Transverse colon (tissue), 4 donors: ENCODE results near the gene CPSF4. TPM values are rescaled to one million over a fixed set of nuclear protein-coding genes. Genes with fewer than 3 reads are reported as not detected.

ENCODE experiments used
- DNase-seq: peaks from one replicate; pipeline ENCODE4 v3.0.0-alpha.2; 2019
- H3K27ac ChIP-seq, 4 donors: fragments of 200-600 bp; sonication (generic); 2 replicates each; pipeline ENCODE4 v1.5.1; 2016 to 2018; ENCODE audit warnings: inconsistent platforms in 4 of 4
- H3K27me3 ChIP-seq: fragments of 200-600 bp; sonication (generic); 2 replicates; pipeline ENCODE4 v1.5.1; 2017; ENCODE audit warnings: inconsistent platforms
- H3K36me3 ChIP-seq, 4 donors: fragments of 200-600 bp; sonication (generic); 2 replicates each; pipeline ENCODE4 v1.5.1; 2017 to 2019; ENCODE audit warnings: inconsistent platforms in 4 of 4
- H3K4me1 ChIP-seq, 4 donors: fragments of 200-600 bp; sonication (generic); 2 replicates each; pipeline ENCODE4 v1.5.1; 2017 to 2020; ENCODE audit warnings: inconsistent platforms in 4 of 4
- H3K4me3 ChIP-seq, 4 donors: fragments of 200-600 bp; sonication (generic); 1 replicate in 1 of 4; 2 replicates in 3 of 4; pipeline versions ENCODE4 v1.5.1 to v1.6.1; 2017 to 2019; ENCODE audit warnings: inconsistent platforms in 4 of 4
- H3K9me3 ChIP-seq, 2 donors: fragments of 200-600 bp; sonication (generic); 2 replicates each; pipeline ENCODE4 v1.5.1; 2017 to 2019; ENCODE audit warnings: inconsistent platforms in 2 of 2
- CTCF ChIP-seq, 5 experiments: fragments of 200-600 bp in 3 of 5; fragments of 450-650 bp in 2 of 5; sonication (generic) in 3 of 5; IDR thresholded peaks; 1 replicate in 2 of 5; 2 replicates in 3 of 5; pipeline ENCODE4 v1.5.1; 2016 to 2017; ENCODE audit warnings: antibody characterized with exemption in 5 of 5, inconsistent platforms in 3 of 5, mild to moderate bottlenecking in 2 of 5, moderate library complexity in 1 of 5
- EP300 ChIP-seq: sonication (generic); formaldehyde crosslinking; IDR thresholded peaks from one replicate; pipeline ENCODE4 v1.6.1; 2017; ENCODE audit warnings: antibody characterized with exemption, low read depth
- POLR2A ChIP-seq: fragments of 450-650 bp; IDR thresholded peaks from one replicate; pipeline ENCODE4 v1.6.1; 2016; ENCODE audit warnings: antibody characterized with exemption, mild to moderate bottlenecking, moderate library complexity
- POLR2AphosphoS5 ChIP-seq, 3 donors: sonication (generic); formaldehyde crosslinking; IDR thresholded peaks; one replicate each; pipeline ENCODE4 v1.6.1; 2016; ENCODE audit warnings: antibody characterized with exemption in 3 of 3
- WGBS, 2 donors: methylation state at CpG; one replicate each; pipeline ENCODE4 v1.1.5; 2018; ENCODE audit warnings: low coverage in 1 of 2; 5-methylcytosine and 5-hydroxymethylcytosine counted together
- in situ Hi-C, 4 donors: fragments of 200-750 bp; cut with MboI; loops; one replicate each; pipeline versions ENCODE4 v1.15.0 to v1.15.1; 2017; ENCODE audit warnings: low sequenced_read_pairs in 3 of 4, low pct_ligation_motif_present in 1 of 4, low pct_unique_long_range_greater_than_20kb in 1 of 4
- intact Hi-C: fragments of 100-400 bp; cut with DNase I; formaldehyde crosslinking; loops from one replicate; pipeline ENCODE4 v1.15.1; 2023; ENCODE audit warnings: low total_unique reads
- total RNA-seq, 4 donors: library from RNA; depleted of rRNA; stranded (reverse); fragments of >200 nt; gene quantifications; one replicate each; pipeline ENCODE4 v1.1.0, GENCODE V29; 2016

Gene CPSF4
- 10 to 100 TPM; 20.7 to 65.5 (median 24.8) TPM for total RNA-seq

- 0% methylated on average over 2 to 71 of the region's 89 CpGs for WGBS, 2 donors
Observed at GRCh38 chr7:99438573-99439480, at the start of gene CPSF4, which contains the start of gene PTCD1. Gene CPSF4, plus strand, starts transcription at chr7:99438943. Its CDS starts 140 bp downstream, at chr7:99439083. Gene PTCD1, minus strand, starts transcription at chr7:99438798. Its CDS starts 3,556 bp downstream, at chr7:99435242.

GRCh38 chr7:99389772-99390171 is 49.0 kb upstream of the CPSF4 start:
- Histone ChIP-seq H3K27me3 (no peaks in the 10 kb centered on the region), H3K27ac (no peak overlapping the region), H3K4me1 (peaks cover 17 to 19% (median 17%) of the 10 kb centered on the region in 4 donors), H3K9me3 (no peaks in the 10 kb centered on the region), H3K4me3 (no peak overlapping the region), H3K36me3 (peaks cover 0 to 19% (median 9%) of the 10 kb centered on the region in 4 donors)
- no peak for DNase-seq
- in situ Hi-C loops (no loop called here), intact Hi-C loops (no loop called here)
- 90 to 100% methylated on average over 2 to 13 of the region's 13 CpGs for WGBS, 2 donors
- TF ChIP-seq POLR2AphosphoS5 (IDR thresholded peaks at IDR 0.05), result no peak
- TF ChIP-seq POLR2A, result no peak
- TF ChIP-seq CTCF (IDR thresholded peaks at IDR 0.05), result no peak
- TF ChIP-seq EP300, result no peak

More at GRCh38 chr7:99438573-99439480, at the start of gene CPSF4, which contains the start of gene PTCD1:
- H3K36me3 ChIP-seq, result peaks cover 0 to 12% (median 3%) of the 10 kb centered on the region in 4 donors
- peak; percentile 60 to 69 (median 66) for TF ChIP-seq POLR2AphosphoS5 (IDR thresholded peaks at IDR 0.05)
- TF ChIP-seq POLR2A, result peak; percentile 49
- TF ChIP-seq EP300, result no peak
- no peak for TF ChIP-seq CTCF (IDR thresholded peaks at IDR 0.05)
- H3K4me3 ChIP-seq, result peak within 1 kb of the TSS; percentile 84 to 99 (median 91)
- peak within 1 kb of the TSS; percentile 87 to 93 (median 91) for H3K27ac ChIP-seq
- in situ Hi-C loops, result no loop called here
- peak; percentile 96 for DNase-seq
- no peaks in the 10 kb centered on the region for H3K27me3 ChIP-seq
- H3K9me3 ChIP-seq, result no peaks in the 10 kb centered on the region
- intact Hi-C loops, result no loop called here
- peaks cover 9 to 22% (median 19%) of the 10 kb centered on the region in 4 donors for H3K4me1 ChIP-seq

GRCh38 chr7:99390941-99391602 is 47.7 kb upstream of the CPSF4 start:
- H3K4me3 ChIP-seq, result no peak overlapping the region
- H3K9me3 ChIP-seq, result no peaks in the 10 kb centered on the region
- H3K27me3 ChIP-seq, result no peaks in the 10 kb centered on the region
- no peak overlapping the region for H3K27ac ChIP-seq
- intact Hi-C loops (no loop called here), in situ Hi-C loops (no loop called here)
- peaks cover 17 to 19% (median 17%) of the 10 kb centered on the region in 4 donors for H3K4me1 ChIP-seq
- WGBS, 2 donors, result 93 to 100% methylated on average over 1 to 23 of the region's 23 CpGs
- DNase-seq, result no peak
- TF ChIP-seq CTCF (IDR thresholded peaks at IDR 0.05) (no peak), POLR2A (no peak)
- H3K36me3 ChIP-seq, result peaks cover 0 to 19% (median 9%) of the 10 kb centered on the region in 4 donors

DNA sequence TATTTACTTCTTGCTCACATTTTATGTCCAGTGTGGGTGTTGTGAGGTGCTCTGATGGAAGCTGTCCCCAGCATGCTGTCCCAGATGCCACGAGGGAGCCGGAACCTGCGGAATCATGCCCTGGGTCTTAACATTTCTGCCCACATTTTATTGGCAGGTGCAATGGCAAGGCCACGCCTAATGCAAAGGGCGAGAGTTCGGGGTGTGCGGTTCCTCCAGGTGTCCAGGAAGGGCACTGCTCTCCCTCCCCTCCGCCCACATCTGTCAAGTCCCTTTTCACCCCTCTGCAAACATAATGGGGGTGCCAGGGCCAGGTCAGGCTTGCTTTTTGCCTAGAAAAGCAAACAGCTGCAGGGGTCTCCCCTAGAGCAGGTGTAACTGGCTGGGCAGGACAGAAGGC is 46.7 kb upstream of the CPSF4 start:
- H3K36me3 ChIP-seq, result peaks cover 0 to 24% (median 9%) of the 10 kb centered on the region in 4 donors
- DNase-seq, result peak; percentile 41
- in situ Hi-C loops, result no loop called here

More for the DNA sequence above, 46.7 kb upstream of the CPSF4 start:
- intact Hi-C loops, result no loop called here
- Histone ChIP-seq H3K4me3 (peak overlapping the region in 2 of 4 donors; percentile 51 to 59), H3K27me3 (no peaks in the 10 kb centered on the region), H3K27ac (peak overlapping the region; percentile 72 to 84 (median 82)), H3K4me1 (peaks cover 17 to 19% (median 17%) of the 10 kb centered on the region in 4 donors), H3K9me3 (no peaks in the 10 kb centered on the region)
- 59% methylated on average over 8 of the region's 8 CpGs; no CpG with 5 or more reads in 1 of the 2 donors for WGBS, 2 donors
- TF ChIP-seq POLR2AphosphoS5 (IDR thresholded peaks at IDR 0.05), result no peak
